ENCODE measurements around the gene RPTN. TPM values are rescaled to one million over a fixed set of nuclear protein-coding genes. Genes with fewer than 3 reads are reported as not detected.

Gene RPTN
- total and polyA plus RNA-seq, 2 experiments from 2014 or later = not detected

DNA sequence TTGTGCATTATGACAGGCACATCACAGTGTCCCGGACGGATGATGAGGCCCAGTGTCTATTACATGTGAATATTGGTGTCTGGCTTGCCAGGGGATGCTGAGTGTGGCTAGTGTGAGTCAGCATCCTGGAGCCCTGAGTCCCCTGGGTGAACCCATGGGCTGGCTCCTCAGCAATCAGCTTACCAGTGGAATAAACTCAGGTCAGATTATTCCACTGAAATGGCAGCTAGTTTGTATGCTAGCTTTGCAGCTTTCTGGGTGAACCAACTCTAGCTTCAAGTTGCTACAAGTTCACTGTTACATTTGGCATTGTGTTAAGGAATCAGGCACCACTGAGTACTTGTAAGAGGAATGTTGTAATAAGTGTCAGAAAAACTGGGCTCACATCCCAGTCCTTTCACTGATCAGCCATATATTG, 23.9 kb upstream of the RPTN start:
- TF ChIP-seq EZH2phosphoT487 (IDR thresholded peaks at IDR 0.05; ENCODE audit: unreplicated experiment) (no peak), CREB1 (CRISPR knock-in tag; IDR thresholded peaks at IDR 0.05; ENCODE audit: low read depth) (no peak), JUNB (IDR thresholded peaks at IDR 0.05; ENCODE audit: unreplicated experiment) (no peak), ZNF114 (CRISPR knock-in tag; IDR thresholded peaks at IDR 0.05) (no peak), STAT1 (IDR thresholded peaks at IDR 0.05; ENCODE audit: unreplicated experiment) (no peak), POLR2AphosphoS5 (IDR thresholded peaks at IDR 0.05; ENCODE audit: low read depth) (no peak), NANOG (IDR thresholded peaks at IDR 0.05; ENCODE audit: borderline replicate concordance) (no peak)
- TF ChIP-seq, protein P1, sequence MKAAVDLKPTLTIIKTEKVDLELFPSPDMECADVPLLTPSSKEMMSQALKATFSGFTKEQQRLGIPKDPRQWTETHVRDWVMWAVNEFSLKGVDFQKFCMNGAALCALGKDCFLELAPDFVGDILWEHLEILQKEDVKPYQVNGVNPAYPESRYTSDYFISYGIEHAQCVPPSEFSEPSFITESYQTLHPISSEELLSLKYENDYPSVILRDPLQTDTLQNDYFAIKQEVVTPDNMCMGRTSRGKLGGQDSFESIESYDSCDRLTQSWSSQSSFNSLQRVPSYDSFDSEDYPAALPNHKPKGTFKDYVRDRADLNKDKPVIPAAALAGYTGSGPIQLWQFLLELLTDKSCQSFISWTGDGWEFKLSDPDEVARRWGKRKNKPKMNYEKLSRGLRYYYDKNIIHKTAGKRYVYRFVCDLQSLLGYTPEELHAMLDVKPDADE (IDR thresholded peaks at IDR 0.05) = no peak
- TF ChIP-seq, protein P2, sequence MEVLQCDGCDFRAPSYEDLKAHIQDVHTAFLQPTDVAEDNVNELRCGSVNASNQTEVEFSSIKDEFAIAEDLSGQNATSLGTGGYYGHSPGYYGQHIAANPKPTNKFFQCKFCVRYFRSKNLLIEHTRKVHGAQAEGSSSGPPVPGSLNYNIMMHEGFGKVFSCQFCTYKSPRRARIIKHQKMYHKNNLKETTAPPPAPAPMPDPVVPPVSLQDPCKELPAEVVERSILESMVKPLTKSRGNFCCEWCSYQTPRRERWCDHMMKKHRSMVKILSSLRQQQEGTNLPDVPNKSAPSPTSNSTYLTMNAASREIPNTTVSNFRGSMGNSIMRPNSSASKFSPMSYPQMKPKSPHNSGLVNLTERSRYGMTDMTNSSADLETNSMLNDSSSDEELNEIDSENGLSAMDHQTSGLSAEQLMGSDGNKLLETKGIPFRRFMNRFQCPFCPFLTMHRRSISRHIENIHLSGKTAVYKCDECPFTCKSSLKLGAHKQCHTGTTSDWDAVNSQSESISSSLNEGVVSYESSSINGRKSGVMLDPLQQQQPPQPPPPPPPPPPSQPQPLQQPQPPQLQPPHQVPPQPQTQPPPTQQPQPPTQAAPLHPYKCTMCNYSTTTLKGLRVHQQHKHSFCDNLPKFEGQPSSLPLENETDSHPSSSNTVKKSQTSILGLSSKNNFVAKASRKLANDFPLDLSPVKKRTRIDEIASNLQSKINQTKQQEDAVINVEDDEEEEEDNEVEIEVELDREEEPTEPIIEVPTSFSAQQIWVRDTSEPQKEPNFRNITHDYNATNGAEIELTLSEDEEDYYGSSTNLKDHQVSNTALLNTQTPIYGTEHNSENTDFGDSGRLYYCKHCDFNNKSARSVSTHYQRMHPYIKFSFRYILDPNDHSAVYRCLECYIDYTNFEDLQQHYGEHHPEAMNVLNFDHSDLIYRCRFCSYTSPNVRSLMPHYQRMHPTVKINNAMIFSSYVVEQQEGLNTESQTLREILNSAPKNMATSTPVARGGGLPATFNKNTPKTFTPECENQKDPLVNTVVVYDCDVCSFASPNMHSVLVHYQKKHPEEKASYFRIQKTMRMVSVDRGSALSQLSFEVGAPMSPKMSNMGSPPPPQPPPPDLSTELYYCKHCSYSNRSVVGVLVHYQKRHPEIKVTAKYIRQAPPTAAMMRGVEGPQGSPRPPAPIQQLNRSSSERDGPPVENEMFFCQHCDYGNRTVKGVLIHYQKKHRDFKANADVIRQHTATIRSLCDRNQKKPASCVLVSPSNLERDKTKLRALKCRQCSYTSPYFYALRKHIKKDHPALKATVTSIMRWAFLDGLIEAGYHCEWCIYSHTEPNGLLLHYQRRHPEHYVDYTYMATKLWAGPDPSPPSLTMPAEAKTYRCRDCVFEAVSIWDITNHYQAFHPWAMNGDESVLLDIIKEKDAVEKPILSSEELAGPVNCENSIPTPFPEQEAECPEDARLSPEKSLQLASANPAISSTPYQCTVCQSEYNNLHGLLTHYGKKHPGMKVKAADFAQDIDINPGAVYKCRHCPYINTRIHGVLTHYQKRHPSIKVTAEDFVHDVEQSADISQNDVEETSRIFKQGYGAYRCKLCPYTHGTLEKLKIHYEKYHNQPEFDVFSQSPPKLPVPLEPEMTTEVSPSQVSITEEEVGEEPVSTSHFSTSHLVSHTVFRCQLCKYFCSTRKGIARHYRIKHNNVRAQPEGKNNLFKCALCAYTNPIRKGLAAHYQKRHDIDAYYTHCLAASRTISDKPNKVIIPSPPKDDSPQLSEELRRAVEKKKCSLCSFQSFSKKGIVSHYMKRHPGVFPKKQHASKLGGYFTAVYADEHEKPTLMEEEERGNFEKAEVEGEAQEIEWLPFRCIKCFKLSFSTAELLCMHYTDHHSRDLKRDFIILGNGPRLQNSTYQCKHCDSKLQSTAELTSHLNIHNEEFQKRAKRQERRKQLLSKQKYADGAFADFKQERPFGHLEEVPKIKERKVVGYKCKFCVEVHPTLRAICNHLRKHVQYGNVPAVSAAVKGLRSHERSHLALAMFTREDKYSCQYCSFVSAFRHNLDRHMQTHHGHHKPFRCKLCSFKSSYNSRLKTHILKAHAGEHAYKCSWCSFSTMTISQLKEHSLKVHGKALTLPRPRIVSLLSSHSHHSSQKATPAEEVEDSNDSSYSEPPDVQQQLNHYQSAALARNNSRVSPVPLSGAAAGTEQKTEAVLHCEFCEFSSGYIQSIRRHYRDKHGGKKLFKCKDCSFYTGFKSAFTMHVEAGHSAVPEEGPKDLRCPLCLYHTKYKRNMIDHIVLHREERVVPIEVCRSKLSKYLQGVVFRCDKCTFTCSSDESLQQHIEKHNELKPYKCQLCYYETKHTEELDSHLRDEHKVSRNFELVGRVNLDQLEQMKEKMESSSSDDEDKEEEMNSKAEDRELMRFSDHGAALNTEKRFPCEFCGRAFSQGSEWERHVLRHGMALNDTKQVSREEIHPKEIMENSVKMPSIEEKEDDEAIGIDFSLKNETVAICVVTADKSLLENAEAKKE (CRISPR knock-in tag; IDR thresholded peaks at IDR 0.05) = no peak
- TF ChIP-seq, protein P3, sequence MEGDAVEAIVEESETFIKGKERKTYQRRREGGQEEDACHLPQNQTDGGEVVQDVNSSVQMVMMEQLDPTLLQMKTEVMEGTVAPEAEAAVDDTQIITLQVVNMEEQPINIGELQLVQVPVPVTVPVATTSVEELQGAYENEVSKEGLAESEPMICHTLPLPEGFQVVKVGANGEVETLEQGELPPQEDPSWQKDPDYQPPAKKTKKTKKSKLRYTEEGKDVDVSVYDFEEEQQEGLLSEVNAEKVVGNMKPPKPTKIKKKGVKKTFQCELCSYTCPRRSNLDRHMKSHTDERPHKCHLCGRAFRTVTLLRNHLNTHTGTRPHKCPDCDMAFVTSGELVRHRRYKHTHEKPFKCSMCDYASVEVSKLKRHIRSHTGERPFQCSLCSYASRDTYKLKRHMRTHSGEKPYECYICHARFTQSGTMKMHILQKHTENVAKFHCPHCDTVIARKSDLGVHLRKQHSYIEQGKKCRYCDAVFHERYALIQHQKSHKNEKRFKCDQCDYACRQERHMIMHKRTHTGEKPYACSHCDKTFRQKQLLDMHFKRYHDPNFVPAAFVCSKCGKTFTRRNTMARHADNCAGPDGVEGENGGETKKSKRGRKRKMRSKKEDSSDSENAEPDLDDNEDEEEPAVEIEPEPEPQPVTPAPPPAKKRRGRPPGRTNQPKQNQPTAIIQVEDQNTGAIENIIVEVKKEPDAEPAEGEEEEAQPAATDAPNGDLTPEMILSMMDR (conservative IDR thresholded peaks at IDR 0.05; ENCODE audit: low read depth in 2 of 2) = no peak
- TF ChIP-seq, protein P4, sequence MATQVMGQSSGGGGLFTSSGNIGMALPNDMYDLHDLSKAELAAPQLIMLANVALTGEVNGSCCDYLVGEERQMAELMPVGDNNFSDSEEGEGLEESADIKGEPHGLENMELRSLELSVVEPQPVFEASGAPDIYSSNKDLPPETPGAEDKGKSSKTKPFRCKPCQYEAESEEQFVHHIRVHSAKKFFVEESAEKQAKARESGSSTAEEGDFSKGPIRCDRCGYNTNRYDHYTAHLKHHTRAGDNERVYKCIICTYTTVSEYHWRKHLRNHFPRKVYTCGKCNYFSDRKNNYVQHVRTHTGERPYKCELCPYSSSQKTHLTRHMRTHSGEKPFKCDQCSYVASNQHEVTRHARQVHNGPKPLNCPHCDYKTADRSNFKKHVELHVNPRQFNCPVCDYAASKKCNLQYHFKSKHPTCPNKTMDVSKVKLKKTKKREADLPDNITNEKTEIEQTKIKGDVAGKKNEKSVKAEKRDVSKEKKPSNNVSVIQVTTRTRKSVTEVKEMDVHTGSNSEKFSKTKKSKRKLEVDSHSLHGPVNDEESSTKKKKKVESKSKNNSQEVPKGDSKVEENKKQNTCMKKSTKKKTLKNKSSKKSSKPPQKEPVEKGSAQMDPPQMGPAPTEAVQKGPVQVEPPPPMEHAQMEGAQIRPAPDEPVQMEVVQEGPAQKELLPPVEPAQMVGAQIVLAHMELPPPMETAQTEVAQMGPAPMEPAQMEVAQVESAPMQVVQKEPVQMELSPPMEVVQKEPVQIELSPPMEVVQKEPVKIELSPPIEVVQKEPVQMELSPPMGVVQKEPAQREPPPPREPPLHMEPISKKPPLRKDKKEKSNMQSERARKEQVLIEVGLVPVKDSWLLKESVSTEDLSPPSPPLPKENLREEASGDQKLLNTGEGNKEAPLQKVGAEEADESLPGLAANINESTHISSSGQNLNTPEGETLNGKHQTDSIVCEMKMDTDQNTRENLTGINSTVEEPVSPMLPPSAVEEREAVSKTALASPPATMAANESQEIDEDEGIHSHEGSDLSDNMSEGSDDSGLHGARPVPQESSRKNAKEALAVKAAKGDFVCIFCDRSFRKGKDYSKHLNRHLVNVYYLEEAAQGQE (IDR thresholded peaks at IDR 0.05; ENCODE audit: unreplicated experiment) = no peak
- DNase-seq (ENCODE audit: low spot score) (no peak), ATAC-seq (no peak)

More for the DNA sequence above, 23.9 kb upstream of the RPTN start:
- Mint-ChIP-seq H3K4me1 (no peaks in the 10 kb centered on the region), H3K27me3 (ENCODE audit: insufficient read depth, low read depth, poor library complexity) (peaks cover 1% of the 10 kb centered on the region), H3K27ac (no peak overlapping the region), H3K36me3 (ENCODE audit: low read depth) (no peaks in the 10 kb centered on the region), H3K4me3 (no peak overlapping the region), H3K9me3 (no peaks in the 10 kb centered on the region)
- no peak overlapping the region for H3K4me2 ChIP-seq
- H3K27me3 ChIP-seq (ENCODE audit: insufficient read depth) = no peaks in the 10 kb centered on the region
- no peaks in the 10 kb centered on the region for H3K36me3 ChIP-seq (ENCODE audit: insufficient read depth)
- H3K27ac ChIP-seq (ENCODE audit: low read depth) = no peak overlapping the region
- H3F3A ChIP-seq (replicated peaks; ENCODE audit: low read depth) = no peaks in the 10 kb centered on the region
- no peaks in the 10 kb centered on the region for H3K9me2 ChIP-seq (ENCODE audit: insufficient read depth)
- no peaks in the 10 kb centered on the region for H3K79me2 ChIP-seq (replicated peaks; ENCODE audit: insufficient read depth)
- no peaks in the 10 kb centered on the region for H3K4me1 ChIP-seq (ENCODE audit: insufficient read depth)
- H3K4me3 ChIP-seq = no peak overlapping the region
- H2AFZ ChIP-seq = no peak overlapping the region
- no peaks in the 10 kb centered on the region for H4K20me1 ChIP-seq (replicated peaks; ENCODE audit: insufficient read depth)

Measured in GM23338 (cell line).